Fibroblast of lung (primary cell): ENCODE data around the gene ZNF138. TPM values are rescaled to one million over a fixed set of nuclear protein-coding genes. Genes with fewer than 3 reads are reported as not detected.

Source experiments
- DNase-seq, 2 donors: peaks; one replicate each; pipeline versions ENCODE4 v3.0.0 to v3.0.0-alpha.2; 2010; ENCODE audit warnings: low read depth in 2 of 2
- H2AFZ ChIP-seq: 2 replicates; pipeline ENCODE4 v1.5.1; 2012; ENCODE audit warnings: low read length, control low read depth, inconsistent platforms
- H3K27ac ChIP-seq: 2 replicates; pipeline ENCODE4 v1.5.1; 2011; ENCODE audit warnings: low read length, control low read depth; ENCODE audit not compliant: insufficient read depth
- H3K27me3 ChIP-seq: 2 replicates; pipeline ENCODE4 v1.5.1; 2011; ENCODE audit warnings: mild to moderate bottlenecking, low read length; ENCODE audit not compliant: control insufficient read depth, insufficient read depth
- H3K36me3 ChIP-seq: 2 replicates; pipeline ENCODE4 v1.5.1; 2011; ENCODE audit warnings: low read length; ENCODE audit not compliant: control insufficient read depth, insufficient read depth
- H3K4me1 ChIP-seq: 2 replicates; pipeline ENCODE4 v1.5.1; 2011; ENCODE audit warnings: low read length; ENCODE audit not compliant: control insufficient read depth, insufficient read depth; ENCODE audit errors: extremely low read depth
- H3K4me2 ChIP-seq: 2 replicates; pipeline ENCODE4 v1.5.1; 2011; ENCODE audit warnings: low read length, control low read depth; ENCODE audit not compliant: insufficient read depth; ENCODE audit errors: extremely low read depth
- H3K4me3 ChIP-seq, 4 experiments: fragments of 200-600 bp in 1 of 4; sonication (generic) in 1 of 4; replicated peaks in 1 of 4; 2 replicates each; pipeline ENCODE4 v1.5.1; 2011 to 2016; ENCODE audit warnings: low read length in 4 of 4, low read depth in 3 of 4, mild to moderate bottlenecking in 3 of 4, control low read depth in 2 of 4, inconsistent platforms in 1 of 4, mixed read lengths in 1 of 4; ENCODE audit not compliant: insufficient read depth in 1 of 4; ENCODE audit errors: control extremely low read depth in 1 of 4
- H3K79me2 ChIP-seq: 2 replicates; pipeline ENCODE4 v1.5.1; 2012; ENCODE audit warnings: mild to moderate bottlenecking, low read length, inconsistent platforms; ENCODE audit not compliant: control insufficient read depth, insufficient read depth
- H3K9ac ChIP-seq: 2 replicates; pipeline ENCODE4 v1.5.1; 2011; ENCODE audit warnings: mild to moderate bottlenecking, low read length, control low read depth; ENCODE audit not compliant: insufficient read depth
- H3K9me3 ChIP-seq: 2 replicates; pipeline ENCODE4 v1.5.1; 2012; ENCODE audit warnings: low read depth, low read length; ENCODE audit not compliant: control insufficient read depth, insufficient read depth
- H4K20me1 ChIP-seq: 2 replicates; pipeline ENCODE4 v1.5.1; 2011; ENCODE audit warnings: low read length; ENCODE audit not compliant: control insufficient read depth, insufficient read depth; ENCODE audit errors: extremely low read depth
- EZH2 ChIP-seq: IDR thresholded peaks from 2 replicates; pipeline ENCODE4 v1.5.1; 2012; ENCODE audit warnings: low read length, control low read depth, mild to moderate bottlenecking; ENCODE audit errors: missing control alignments
- polyA plus RNA-seq, 2 donors: library from polyadenylated mRNA; depleted of rRNA in 1 of 2; stranded (reverse) in 1 of 2; unstranded in 1 of 2; fragments of >200 nt; gene quantifications; 2 replicates each; pipeline ENCODE4 v1.2.1, GENCODE V29; 2011 to 2012; ENCODE audit warnings: missing spikeins in 1 of 2
- total RNA-seq: library from RNA; depleted of rRNA; stranded (reverse); fragments of >200 nt; gene quantifications from 2 replicates; pipeline ENCODE4 v1.2.1, GENCODE V29; 2014
- TF ChIP-seq, protein P1 (sequence below), 2 donors: IDR thresholded peaks in 1 of 2; conservative IDR thresholded peaks in 1 of 2; 1 replicate in 1 of 2; 2 replicates in 1 of 2; pipeline ENCODE4 v1.5.1; 2011 to 2012; ENCODE audit warnings: low read length in 2 of 2, control low read depth in 1 of 2, inconsistent platforms in 1 of 2, low read depth in 1 of 2, mild to moderate bottlenecking in 1 of 2

Gene ZNF138
- total and polyA plus RNA-seq, 2 donors (not counting 1 experiment from before 2014, with no cell fraction given) = 3.3 to 4.1 TPM

GRCh38 chr7:64849924-64850499 lies 55.8 kb downstream of the ZNF138 start:
- Histone ChIP-seq H2AFZ (no peak overlapping the region), H3K79me2 (no peaks in the 10 kb centered on the region)
- TF ChIP-seq, protein P1, sequence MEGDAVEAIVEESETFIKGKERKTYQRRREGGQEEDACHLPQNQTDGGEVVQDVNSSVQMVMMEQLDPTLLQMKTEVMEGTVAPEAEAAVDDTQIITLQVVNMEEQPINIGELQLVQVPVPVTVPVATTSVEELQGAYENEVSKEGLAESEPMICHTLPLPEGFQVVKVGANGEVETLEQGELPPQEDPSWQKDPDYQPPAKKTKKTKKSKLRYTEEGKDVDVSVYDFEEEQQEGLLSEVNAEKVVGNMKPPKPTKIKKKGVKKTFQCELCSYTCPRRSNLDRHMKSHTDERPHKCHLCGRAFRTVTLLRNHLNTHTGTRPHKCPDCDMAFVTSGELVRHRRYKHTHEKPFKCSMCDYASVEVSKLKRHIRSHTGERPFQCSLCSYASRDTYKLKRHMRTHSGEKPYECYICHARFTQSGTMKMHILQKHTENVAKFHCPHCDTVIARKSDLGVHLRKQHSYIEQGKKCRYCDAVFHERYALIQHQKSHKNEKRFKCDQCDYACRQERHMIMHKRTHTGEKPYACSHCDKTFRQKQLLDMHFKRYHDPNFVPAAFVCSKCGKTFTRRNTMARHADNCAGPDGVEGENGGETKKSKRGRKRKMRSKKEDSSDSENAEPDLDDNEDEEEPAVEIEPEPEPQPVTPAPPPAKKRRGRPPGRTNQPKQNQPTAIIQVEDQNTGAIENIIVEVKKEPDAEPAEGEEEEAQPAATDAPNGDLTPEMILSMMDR (conservative IDR thresholded peaks at IDR 0.05 in 1 of 2, IDR thresholded peaks at IDR 0.05 in 1 of 2; ENCODE audit: low read depth in 1 of 2, low read length in 2 of 2) = no peak
- no peak for TF ChIP-seq EZH2

GRCh38 chr7:64853679-64854078 lies 59.5 kb downstream of the ZNF138 start:
- Histone ChIP-seq H4K20me1 (no peaks in the 10 kb centered on the region), H3K36me3 (no peaks in the 10 kb centered on the region), H3K27me3 (no peaks in the 10 kb centered on the region), H3K4me3 (no peak overlapping the region), H3K79me2 (no peaks in the 10 kb centered on the region), H3K4me2 (no peak overlapping the region), H3K4me1 (no peaks in the 10 kb centered on the region), H3K9ac (no peak overlapping the region), H3K27ac (no peak overlapping the region), H2AFZ (no peak overlapping the region), H3K9me3 (no peaks in the 10 kb centered on the region)
- DNase-seq = no peak
- TF ChIP-seq EZH2 = no peak
- TF ChIP-seq, protein P1 (conservative IDR thresholded peaks at IDR 0.05 in 1 of 2, IDR thresholded peaks at IDR 0.05 in 1 of 2; ENCODE audit: low read depth in 1 of 2, low read length in 2 of 2) = no peak

More at GRCh38 chr7:64849924-64850499, 55.8 kb downstream of the ZNF138 start:
- no peaks in the 10 kb centered on the region for H3K27me3 ChIP-seq
- no peak overlapping the region for H3K9ac ChIP-seq
- no peak for DNase-seq
- no peak overlapping the region for H3K4me2 ChIP-seq
- H3K36me3 ChIP-seq = no peaks in the 10 kb centered on the region
- H3K9me3 ChIP-seq = no peaks in the 10 kb centered on the region
- no peak overlapping the region for H3K4me3 ChIP-seq
- no peaks in the 10 kb centered on the region for H3K4me1 ChIP-seq
- no peak overlapping the region for H3K27ac ChIP-seq
- H4K20me1 ChIP-seq = no peaks in the 10 kb centered on the region

GRCh38 chr7:64854969-64855368 lies 60.7 kb downstream of the ZNF138 start:
- no peak for DNase-seq
- H3K4me2 ChIP-seq = no peak overlapping the region

More at GRCh38 chr7:64854969-64855368, 60.7 kb downstream of the ZNF138 start:
- Histone ChIP-seq H2AFZ (no peak overlapping the region), H3K27me3 (no peaks in the 10 kb centered on the region), H3K4me1 (no peaks in the 10 kb centered on the region), H3K4me3 (no peak overlapping the region), H3K9me3 (no peaks in the 10 kb centered on the region), H3K79me2 (no peaks in the 10 kb centered on the region), H4K20me1 (no peaks in the 10 kb centered on the region), H3K9ac (no peak overlapping the region), H3K36me3 (no peaks in the 10 kb centered on the region), H3K27ac (no peak overlapping the region)
- no peak for TF ChIP-seq EZH2
- TF ChIP-seq, protein P1 (conservative IDR thresholded peaks at IDR 0.05 in 1 of 2, IDR thresholded peaks at IDR 0.05 in 1 of 2; ENCODE audit: low read depth in 1 of 2, low read length in 2 of 2) = no peak
